Fibroblast of mammary gland (primary cell): ENCODE results near the gene KRT16.

Experiments
- DNase-seq: peaks from one replicate; pipeline ENCODE4 v3.0.0-alpha.2; 2010; ENCODE audit warnings: low read depth
- H3K4me3 ChIP-seq: 2 replicates; pipeline ENCODE4 v1.5.1; 2011; ENCODE audit warnings: low read depth, mild to moderate bottlenecking, low read length, moderate library complexity; ENCODE audit not compliant: control insufficient read depth
- CTCF ChIP-seq: conservative IDR thresholded peaks from 2 replicates; pipeline ENCODE4 v1.5.1; 2011; ENCODE audit warnings: low read depth, low read length, inconsistent platforms; ENCODE audit not compliant: control insufficient read depth, insufficient read depth

KRT16 gene

GRCh38 chr17:41599680-41600079, 12.9 kb downstream of the KRT16 start:
- no peak overlapping the region for H3K4me3 ChIP-seq
- no peak for DNase-seq
- TF ChIP-seq CTCF: no peak

DNA sequence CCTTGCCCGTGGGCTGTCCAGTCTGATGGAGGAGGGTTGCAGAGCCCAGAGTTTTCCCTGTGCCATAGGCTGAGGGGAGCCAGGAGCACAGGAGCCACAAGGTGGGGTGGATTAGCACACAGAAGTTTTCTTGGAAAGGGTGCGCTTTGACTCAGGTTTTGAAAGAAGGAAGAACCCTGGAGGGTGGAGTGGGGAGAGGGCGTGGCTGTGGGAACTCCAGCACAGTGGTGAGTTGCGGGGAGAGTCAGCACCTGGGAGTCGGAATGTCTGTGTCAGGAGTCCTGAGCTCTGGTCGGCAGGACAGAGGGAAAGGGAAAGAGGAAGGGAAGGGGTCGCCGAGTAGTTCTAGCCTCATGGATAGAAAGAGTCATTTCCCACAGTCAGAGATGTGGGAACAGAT, 17.0 kb downstream of the KRT16 start:
- no peak overlapping the region for H3K4me3 ChIP-seq
- no peak for TF ChIP-seq CTCF
- DNase-seq: no peak

DNA sequence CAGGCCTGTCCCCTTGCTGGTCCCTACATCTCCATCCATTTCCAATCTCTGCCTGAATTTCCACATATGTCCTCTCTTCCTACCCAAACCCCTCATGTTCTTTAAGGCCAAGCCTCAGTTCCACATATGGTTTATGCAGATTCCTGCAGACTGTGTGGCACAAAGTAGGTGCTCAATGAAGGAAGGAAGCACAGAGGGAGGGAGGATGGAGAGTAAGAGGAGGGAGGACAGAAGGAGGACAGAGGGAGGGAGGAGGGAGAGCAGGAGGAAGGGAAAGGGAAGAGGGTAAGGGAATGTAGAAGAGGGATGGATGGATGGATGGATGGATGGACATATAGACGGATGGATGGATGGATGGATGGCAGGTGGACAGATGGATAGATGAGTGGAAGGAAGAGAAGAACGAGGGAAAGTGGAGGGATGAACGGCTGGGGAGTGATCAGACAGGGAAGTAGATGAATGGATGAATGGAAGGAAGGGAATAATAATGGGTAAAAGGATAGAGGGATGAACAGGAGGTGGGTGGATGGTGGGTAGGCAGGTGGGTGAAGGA, 18.1 kb downstream of the KRT16 start:
- no peak overlapping the region for H3K4me3 ChIP-seq
- DNase-seq: no peak
- TF ChIP-seq CTCF: no peak

DNA sequence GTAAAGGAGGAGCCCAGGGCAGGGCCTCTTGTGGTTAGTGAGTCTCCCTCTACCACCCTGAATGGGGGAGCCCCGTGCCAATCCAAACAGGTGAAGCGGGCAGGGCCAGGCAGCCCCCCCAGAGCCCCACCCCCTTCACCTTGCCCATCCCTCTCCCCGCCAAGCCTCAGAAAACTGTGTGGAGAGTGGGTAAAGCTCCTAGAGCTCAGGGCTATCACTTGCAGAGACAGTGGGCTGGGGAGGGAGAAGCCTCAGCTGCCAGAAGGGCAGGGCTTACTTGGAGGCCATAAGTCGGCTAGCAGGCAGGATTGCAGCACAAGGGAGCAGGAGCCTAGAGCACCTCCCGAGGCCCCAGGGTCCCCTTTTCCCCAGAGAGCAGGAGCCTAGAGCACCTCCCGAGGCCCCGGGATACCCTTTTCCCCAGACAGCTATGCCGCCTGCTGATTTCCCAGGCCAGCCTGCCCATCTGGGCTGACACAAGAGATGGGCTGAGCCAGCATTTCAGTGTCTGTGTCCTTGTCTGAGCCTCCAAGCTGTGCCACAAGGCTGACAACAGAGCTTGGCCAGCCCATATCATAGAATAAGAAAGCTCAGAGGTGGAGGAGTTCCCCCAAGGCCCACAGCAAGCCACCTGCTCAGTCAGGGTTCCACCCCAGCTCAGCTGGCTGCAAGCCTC, 19.1 kb downstream of the KRT16 start:
- no peak for TF ChIP-seq CTCF
- DNase-seq: no peak
- H3K4me3 ChIP-seq: no peak overlapping the region

DNA sequence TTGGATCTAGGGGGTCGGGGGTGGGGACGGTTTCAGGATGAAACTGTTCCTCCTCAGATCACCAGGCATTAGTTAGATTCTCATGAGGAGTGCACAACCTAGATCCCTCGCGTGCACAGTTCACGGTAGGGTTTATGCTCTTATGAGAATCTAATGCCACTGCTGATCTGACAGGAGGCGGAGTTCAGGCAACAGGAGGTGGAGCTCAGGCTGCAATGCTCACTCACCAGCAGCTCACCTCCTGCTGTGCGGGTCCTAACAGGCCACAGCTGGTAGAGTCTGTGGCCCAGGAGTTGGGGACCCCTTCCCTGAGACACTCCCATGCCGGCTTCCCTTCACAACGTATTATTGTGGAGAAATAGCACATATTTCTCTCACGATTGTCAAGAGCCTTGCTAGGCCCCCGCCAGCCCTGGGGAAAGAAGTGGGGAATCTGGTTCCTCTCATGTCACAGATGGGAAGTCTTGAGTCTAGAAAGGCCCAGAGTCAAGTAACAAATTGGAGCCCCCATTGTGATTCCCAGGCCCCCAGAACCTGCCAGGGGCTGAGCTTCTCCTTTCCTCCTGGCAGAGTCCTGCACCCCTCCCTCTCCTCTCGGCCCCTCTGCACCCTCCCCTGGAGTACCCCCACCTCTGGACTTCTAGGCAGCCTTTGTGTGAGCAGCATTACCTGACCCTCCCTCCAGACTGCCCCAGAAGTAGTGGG, 19.8 kb downstream of the KRT16 start:
- H3K4me3 ChIP-seq: no peak overlapping the region
- TF ChIP-seq CTCF: no peak
- DNase-seq: no peak

DNA sequence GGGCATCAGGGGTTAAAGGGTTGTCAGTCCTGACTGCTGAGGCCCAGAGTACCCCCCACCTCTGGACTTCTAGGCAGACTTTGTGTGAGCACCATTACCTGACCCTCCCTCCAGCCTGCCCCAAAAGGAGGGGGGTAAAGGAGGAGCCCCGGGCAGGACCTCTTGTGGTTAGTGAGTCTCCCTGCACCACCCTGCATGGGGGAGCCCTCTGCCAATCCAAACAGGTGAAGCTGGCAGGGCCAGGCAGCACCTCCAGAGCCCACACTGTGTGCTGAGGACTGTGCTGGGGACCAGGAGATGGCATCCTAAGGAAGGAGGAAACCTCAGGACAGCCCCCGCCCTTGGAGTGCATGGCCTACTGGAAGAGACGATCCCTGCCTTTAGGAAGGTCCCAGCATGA, 23.3 kb downstream of the KRT16 start:
- DNase-seq: no peak
- TF ChIP-seq CTCF: no peak
- no peak overlapping the region for H3K4me3 ChIP-seq
